ENCODE measurements around the gene DSCAML1. TPM values are rescaled to one million over a fixed set of nuclear protein-coding genes. Genes with fewer than 3 reads are reported as not detected.

The DSCAML1 gene
- total RNA-seq, 2 experiments from 2014 or later: not detected

- Histone ChIP-seq H3K4me2 (ENCODE audit: low read length) (no peak overlapping the region), H2AFZ (ENCODE audit: low read length) (no peak overlapping the region), H3K36me3 (ENCODE audit: insufficient read depth, low read length) (peaks cover 14% of the 10 kb centered on the region; the same call in 1 of the 2 replicates), H3K27ac (ENCODE audit: low read depth, low read length, poor library complexity, severe bottlenecking) (no peak overlapping the region), H4K20me1 (ENCODE audit: insufficient read depth, low read length) (no peaks in the 10 kb centered on the region), H3K79me2 (ENCODE audit: insufficient read depth, low read depth, low read length) (no peaks in the 10 kb centered on the region), H3K4me1 (ENCODE audit: insufficient read depth, low read length, poor library complexity, severe bottlenecking) (no peaks in the 10 kb centered on the region), H3K9me2 (ENCODE audit: insufficient read depth, low read length) (no peaks in the 10 kb centered on the region), H3K9me3 (ENCODE audit: low read length) (no peaks in the 10 kb centered on the region), H3K4me3 (ENCODE audit: low read depth, low read length, poor library complexity, severe bottlenecking) (no peak overlapping the region)
- POLR2A ChIA-PET: interaction anchor here (0.6 kb wide), 1 partner anchor 64 kb away, joined by 3 read pairs; no protein-coding TSS in a partner anchor
- CTCF ChIA-PET (ENCODE audit: unreplicated experiment): no interaction called here
- TF ChIP-seq EZH2phosphoT487 (IDR thresholded peaks at IDR 0.05; ENCODE audit: borderline replicate concordance, low read depth, low read length): no peak
- no peak for TF ChIP-seq CTCF (conservative IDR thresholded peaks at IDR 0.05; ENCODE audit: low read length)
- intact Hi-C loops (cut with micrococcal nuclease; ENCODE audit: unreplicated experiment): no loop called here
- no TSS peak for BruUV-seq (replicated peaks)
- no peak for DNase-seq (ENCODE audit: low spot score)
These were observed 384.8 kb downstream of the DSCAML1 start for GRCh38 chr11:117412176-117412575.

GRCh38 chr11:117411736-117412135 lies 385.3 kb downstream of the DSCAML1 start:
- Histone ChIP-seq H3K4me2 (ENCODE audit: low read length) (no peak overlapping the region), H3K4me1 (ENCODE audit: insufficient read depth, low read length, poor library complexity, severe bottlenecking) (no peaks in the 10 kb centered on the region), H3K79me2 (ENCODE audit: insufficient read depth, low read depth, low read length) (no peaks in the 10 kb centered on the region), H2AFZ (ENCODE audit: low read length) (no peak overlapping the region), H3K27ac (ENCODE audit: low read depth, low read length, poor library complexity, severe bottlenecking) (no peak overlapping the region), H3K36me3 (ENCODE audit: insufficient read depth, low read length) (peaks cover 14% of the 10 kb centered on the region; the same call in 1 of the 2 replicates), H3K9me3 (ENCODE audit: low read length) (no peaks in the 10 kb centered on the region), H3K4me3 (ENCODE audit: low read depth, low read length, poor library complexity, severe bottlenecking) (no peak overlapping the region), H3K9me2 (ENCODE audit: insufficient read depth, low read length) (no peaks in the 10 kb centered on the region), H4K20me1 (ENCODE audit: insufficient read depth, low read length) (no peaks in the 10 kb centered on the region)
- intact Hi-C loops (cut with micrococcal nuclease; ENCODE audit: unreplicated experiment): no loop called here
- ChIA-PET POLR2A (no interaction called here), CTCF (ENCODE audit: unreplicated experiment) (no interaction called here)
- no TSS peak for BruUV-seq (replicated peaks)
- TF ChIP-seq CTCF (conservative IDR thresholded peaks at IDR 0.05; ENCODE audit: low read length) (no peak), EZH2phosphoT487 (IDR thresholded peaks at IDR 0.05; ENCODE audit: borderline replicate concordance, low read depth, low read length) (no peak)
- no peak for DNase-seq (ENCODE audit: low spot score)

GRCh38 chr11:117410861-117411710 lies 385.9 kb downstream of the DSCAML1 start:
- H3K4me2 ChIP-seq (ENCODE audit: low read length): no peak overlapping the region
- no peak for DNase-seq (ENCODE audit: low spot score)
- H3K9me2 ChIP-seq (ENCODE audit: insufficient read depth, low read length): no peaks in the 10 kb centered on the region
- H2AFZ ChIP-seq (ENCODE audit: low read length): no peak overlapping the region
- intact Hi-C loops (cut with micrococcal nuclease; ENCODE audit: unreplicated experiment): no loop called here
- ChIA-PET CTCF (ENCODE audit: unreplicated experiment) (no interaction called here), POLR2A (no interaction called here)
- H3K27ac ChIP-seq (ENCODE audit: low read depth, low read length, poor library complexity, severe bottlenecking): no peak overlapping the region
- no peaks in the 10 kb centered on the region for H3K9me3 ChIP-seq (ENCODE audit: low read length)
- H3K79me2 ChIP-seq (ENCODE audit: insufficient read depth, low read depth, low read length): no peaks in the 10 kb centered on the region
- no peaks in the 10 kb centered on the region for H3K4me1 ChIP-seq (ENCODE audit: insufficient read depth, low read length, poor library complexity, severe bottlenecking)
- TF ChIP-seq CTCF (conservative IDR thresholded peaks at IDR 0.05; ENCODE audit: low read length) (no peak), EZH2phosphoT487 (IDR thresholded peaks at IDR 0.05; ENCODE audit: borderline replicate concordance, low read depth, low read length) (no peak)
- no peaks in the 10 kb centered on the region for H4K20me1 ChIP-seq (ENCODE audit: insufficient read depth, low read length)
- peaks cover 18% of the 10 kb centered on the region for H3K36me3 ChIP-seq (ENCODE audit: insufficient read depth, low read length)
- BruUV-seq (replicated peaks): no TSS peak
- no peak overlapping the region for H3K4me3 ChIP-seq (ENCODE audit: low read depth, low read length, poor library complexity, severe bottlenecking)

Measured in OCI-LY7 (cell line).